ENCODE measurements around the gene ELFN1. TPM values are rescaled to one million over a fixed set of nuclear protein-coding genes. Genes with fewer than 3 reads are reported as not detected.

The ELFN1 gene
- total RNA-seq, 1 donor from 2014 or later, result under 0.01 TPM

Other genes with a start within 250 kb of the ELFN1 start
- 13.7 and 14.2 TPM in 2 replicates for gene MICALL2, start 210.8 kb upstream of the ELFN1 start, total RNA-seq
- 18.7 and 21.6 TPM in 2 replicates for gene INTS1, start 165.9 kb upstream of the ELFN1 start, total RNA-seq
- 21.8 and 28.7 TPM in 2 replicates for gene MAFK, start 139.6 kb upstream of the ELFN1 start, total RNA-seq
- gene TMEM184A, start 114.1 kb upstream of the ELFN1 start, total RNA-seq, result 9.0 and 43.8 TPM in 2 replicates
- 50.8 and 55.2 TPM in 2 replicates for gene PSMG3, start 100.2 kb upstream of the ELFN1 start, total RNA-seq

Data from bronchial epithelial cell (primary cell).